HG02938 (cell line): ENCODE data around the gene ROS1.
"Not testable (repeated sequence)": the region's sequence is repeated elsewhere in the genome, so short reads cannot be mapped to it uniquely, and the experiment has no call there.

Source experiments
- ATAC-seq: cut with Tn5 transposase; IDR thresholded peaks from one replicate; pipeline ENCODE4 v1.9.1; 2021; ENCODE audit warnings: mild to moderate bottlenecking, moderate library complexity; ENCODE audit not compliant: unreplicated experiment

The ROS1 gene

DNA sequence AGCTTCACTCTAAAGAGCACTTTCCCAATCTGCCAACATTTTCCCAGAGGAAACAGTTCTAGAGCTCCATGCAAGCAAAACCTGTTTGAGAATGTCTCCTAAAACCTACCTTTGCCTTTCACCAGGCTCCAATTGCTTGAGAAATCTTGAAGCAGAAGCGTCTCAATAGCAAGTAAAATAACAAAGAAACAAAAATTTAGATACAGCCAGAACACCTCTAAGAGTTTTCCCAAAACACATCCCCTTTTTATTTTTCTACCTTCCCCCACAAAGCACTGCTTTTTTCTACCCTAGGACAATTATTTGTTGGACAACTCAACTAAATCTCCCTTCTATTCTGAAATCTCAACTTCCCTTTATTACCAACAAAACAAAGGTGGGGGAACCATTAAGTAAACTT, 156.8 kb downstream of the ROS1 start:
- ATAC-seq = no peak

GRCh38 chr6:117267766-117268534, 157.8 kb downstream of the ROS1 start:
- ATAC-seq = no peak

GRCh38 chr6:117267054-117267347, 158.7 kb downstream of the ROS1 start:
- no peak for ATAC-seq

GRCh38 chr6:117266257-117267053, 159.3 kb downstream of the ROS1 start:
- peak; percentile 3 for ATAC-seq

GRCh38 chr6:117265410-117266256, 160.1 kb downstream of the ROS1 start, which contains the start of gene VGLL2:
Gene VGLL2, plus strand, starts transcription at chr6:117265558. Its CDS starts 206 bp downstream, at chr6:117265764.
- peak; percentile 24 for ATAC-seq

- ATAC-seq = peak; percentile 40
Measured at GRCh38 chr6:117264692-117265409, 160.9 kb downstream of the ROS1 start.

DNA sequence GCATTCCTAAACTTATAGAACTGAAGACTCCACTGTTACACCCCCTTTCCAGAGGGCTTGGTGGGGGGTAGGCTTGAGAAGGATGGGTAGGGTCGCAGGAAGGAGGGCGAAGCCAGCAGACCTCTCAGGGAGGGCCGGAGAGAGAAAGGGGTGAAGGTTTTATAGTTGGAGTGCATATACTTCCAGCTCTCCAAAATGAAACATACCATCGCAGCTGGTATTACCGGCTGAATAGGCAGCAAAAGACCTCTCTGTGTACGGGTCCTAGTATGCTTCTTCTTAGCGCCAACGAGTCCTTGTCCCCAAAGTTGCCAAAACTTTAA, 161.4 kb downstream of the ROS1 start:
- ATAC-seq = peak; percentile 26

GRCh38 chr6:117263353-117263927, 162.3 kb downstream of the ROS1 start:
- ATAC-seq = no peak

- ATAC-seq = no peak
Measured at GRCh38 chr6:117262799-117263198, 162.9 kb downstream of the ROS1 start.

DNA sequence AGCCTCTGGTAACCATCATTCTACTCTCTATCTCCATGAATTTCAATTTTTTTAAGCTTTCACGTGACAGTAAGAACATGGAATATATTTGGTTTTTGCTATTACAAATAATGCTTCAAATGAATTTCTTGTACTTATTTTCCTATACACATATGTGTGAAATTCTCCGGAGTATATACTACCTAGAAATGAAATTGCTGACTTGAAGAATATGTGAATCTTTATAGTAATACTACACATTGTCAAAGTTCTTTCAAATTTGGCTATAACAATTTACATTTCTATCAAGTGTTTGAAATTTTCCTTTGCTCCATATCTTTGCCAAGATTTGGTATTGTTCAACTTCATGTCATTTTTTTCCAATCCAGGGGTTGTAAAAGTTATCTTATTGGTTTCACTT, 172.0 kb downstream of the ROS1 start:
- ATAC-seq = no peak

GRCh38 chr6:117244979-117245378, 180.8 kb downstream of the ROS1 start:
- ATAC-seq = not testable (repeated sequence)

- ATAC-seq = not testable (repeated sequence)
Measured at GRCh38 chr6:117244571-117244970, 181.2 kb downstream of the ROS1 start.
